Measurements from ENCODE around the gene CEP131.

- TF ChIP-seq REST (IDR thresholded peaks at IDR 0.05; ENCODE audit: insufficient replicate concordance, low read depth) (no peak), CTCF (IDR thresholded peaks at IDR 0.05; ENCODE audit: insufficient read depth, low read length) (no peak)
These were observed 17.2 kb upstream of the CEP131 start for GRCh38 chr17:81239714-81240555.

Measured in HL-60 (cell line).